Gastroesophageal sphincter (tissue), 4 donors: Measurements from ENCODE around the gene BARD1. TPM values are rescaled to one million over a fixed set of nuclear protein-coding genes. Genes with fewer than 3 reads are reported as not detected.
"Not testable (repeated sequence)": the region's sequence is repeated elsewhere in the genome, so short reads cannot be mapped to it uniquely, and the experiment has no call there.

Experiments
- ATAC-seq: fragments of 150-250 bp; one replicate; pipeline ENCODE4 v1.9.1; 2016; ENCODE audit warnings: mild to moderate bottlenecking, moderate library complexity
- H3K27ac ChIP-seq, 4 donors: fragments of 200-600 bp; sonication (generic) in 3 of 4; 1 replicate in 3 of 4; 2 replicates in 1 of 4; pipeline ENCODE4 v1.5.1; 2016 to 2019
- H3K27me3 ChIP-seq: fragments of 200-600 bp; sonication (generic); one replicate; pipeline ENCODE4 v1.5.1; 2019
- H3K36me3 ChIP-seq, 2 donors: fragments of 200-600 bp; sonication (generic); one replicate each; pipeline ENCODE4 v1.5.1; 2019; ENCODE audit warnings: control low read depth in 1 of 2
- H3K4me1 ChIP-seq, 3 donors: fragments of 200-600 bp; sonication (generic); 1 replicate in 2 of 3; 2 replicates in 1 of 3; pipeline ENCODE4 v1.5.1; 2016 to 2019; ENCODE audit warnings: control low read depth in 2 of 3
- H3K4me3 ChIP-seq, 2 donors: fragments of 200-600 bp; sonication (generic); one replicate each; pipeline ENCODE4 v1.5.1; 2019; ENCODE audit warnings: mild to moderate bottlenecking in 1 of 2, moderate library complexity in 1 of 2
- H3K9me3 ChIP-seq, 3 donors: fragments of 200-600 bp; sonication (generic); one replicate each; pipeline ENCODE4 v1.5.1; 2017 to 2019; ENCODE audit warnings: control low read depth in 2 of 3
- CTCF ChIP-seq, 4 experiments: fragments of 200-600 bp in 2 of 4; fragments of 450-650 bp in 2 of 4; sonication (generic) in 1 of 4; IDR thresholded peaks; one replicate each; pipeline ENCODE4 v1.5.1; 2017 to 2019; ENCODE audit warnings: antibody characterized with exemption in 4 of 4, mild to moderate bottlenecking in 2 of 4, moderate library complexity in 2 of 4
- EP300 ChIP-seq: sonication (generic); formaldehyde crosslinking; IDR thresholded peaks from one replicate; pipeline ENCODE4 v1.6.1; 2017; ENCODE audit warnings: antibody characterized with exemption, mild to moderate bottlenecking
- POLR2A ChIP-seq, 2 donors: fragments of 450-650 bp; IDR thresholded peaks; one replicate each; pipeline ENCODE4 v1.6.1; 2017; ENCODE audit warnings: antibody characterized with exemption in 2 of 2, mild to moderate bottlenecking in 2 of 2, moderate library complexity in 1 of 2
- POLR2AphosphoS5 ChIP-seq: sonication (generic); formaldehyde crosslinking; IDR thresholded peaks from one replicate; pipeline ENCODE4 v1.6.1; 2017; ENCODE audit warnings: antibody characterized with exemption
- WGBS, 2 donors: methylation state at CpG; one replicate each; pipeline ENCODE4 v1.1.5; 2018; ENCODE audit warnings: low coverage in 1 of 2; 5-methylcytosine and 5-hydroxymethylcytosine counted together
- total RNA-seq, 4 donors: library from RNA; depleted of rRNA; stranded (reverse); fragments of >200 nt; gene quantifications; one replicate each; pipeline ENCODE4 v1.1.0, GENCODE V29; 2016

BARD1 gene
- total RNA-seq, 4 donors from 2014 or later = 13.9 to 52.9 (median 20.1) TPM

- H3K4me3 ChIP-seq = no peak overlapping the region
- TF ChIP-seq POLR2A (IDR thresholded peaks at IDR 0.05) (no peak), EP300 (no peak), CTCF (IDR thresholded peaks at IDR 0.05) (no peak), POLR2AphosphoS5 (no peak)
- no peaks in the 10 kb centered on the region for H3K9me3 ChIP-seq
- no peaks in the 10 kb centered on the region for H3K27me3 ChIP-seq
- H3K4me1 ChIP-seq = no peaks in the 10 kb centered on the region
- H3K36me3 ChIP-seq = peaks cover 0 to 6% of the 10 kb centered on the region in 2 donors
- WGBS, 2 donors = 80 to 84% methylated on average over 1 of the region's 1 CpG
- no peak overlapping the region for H3K27ac ChIP-seq
- ATAC-seq = no peak
Observed at GRCh38 chr2:214796911-214797310, 12.6 kb downstream of the BARD1 start.

- ATAC-seq, H3K4me1 ChIP-seq, H3K4me3 ChIP-seq, H3K27ac ChIP-seq, H3K27me3 ChIP-seq: not testable (repeated sequence)
- Histone ChIP-seq H3K36me3 (peaks cover 0 to 42% of the 10 kb centered on the region in 2 donors), H3K9me3 (peaks cover 0 to 19% (median 0%) of the 10 kb centered on the region in 3 donors)
- WGBS, 2 donors = 100% methylated on average over 1 of the region's 1 CpG
Observed at GRCh38 chr2:214783181-214783580, 26.3 kb downstream of the BARD1 start.

GRCh38 chr2:214782671-214783070 lies 26.8 kb downstream of the BARD1 start:
- Histone ChIP-seq H3K27ac (no peak overlapping the region), H3K4me3 (no peak overlapping the region), H3K27me3 (no peaks in the 10 kb centered on the region), H3K4me1 (no peaks in the 10 kb centered on the region), H3K9me3 (peaks cover 0 to 19% (median 0%) of the 10 kb centered on the region in 3 donors), H3K36me3 (peaks cover 0 to 46% of the 10 kb centered on the region in 2 donors)
- WGBS, 2 donors = 79% methylated on average over 1 of the region's 1 CpG; no CpG with 5 or more reads in 1 of the 2 donors
- ATAC-seq = no peak
- TF ChIP-seq EP300 = no peak
- no peak for TF ChIP-seq POLR2AphosphoS5
- no peak for TF ChIP-seq POLR2A (IDR thresholded peaks at IDR 0.05)
- no peak for TF ChIP-seq CTCF (IDR thresholded peaks at IDR 0.05)

- Histone ChIP-seq H3K27me3 (no peaks in the 10 kb centered on the region), H3K9me3 (peaks cover 0 to 19% (median 0%) of the 10 kb centered on the region in 3 donors), H3K36me3 (peaks cover 0 to 59% of the 10 kb centered on the region in 2 donors), H3K4me1 (no peaks in the 10 kb centered on the region), H3K4me3 (no peak overlapping the region), H3K27ac (no peak overlapping the region)
- no peak for TF ChIP-seq POLR2AphosphoS5
- TF ChIP-seq EP300 = no peak
- no peak for TF ChIP-seq POLR2A (IDR thresholded peaks at IDR 0.05)
- no peak for TF ChIP-seq CTCF (IDR thresholded peaks at IDR 0.05)
- ATAC-seq = no peak
- WGBS, 2 donors = 80 to 88% methylated on average over 2 of the region's 2 CpGs
Observed at GRCh38 chr2:214781226-214781625, 28.3 kb downstream of the BARD1 start.

GRCh38 chr2:214775971-214776370 lies 33.5 kb downstream of the BARD1 start:
- Histone ChIP-seq H3K4me3 (no peak overlapping the region), H3K27me3 (no peaks in the 10 kb centered on the region), H3K27ac (no peak overlapping the region), H3K36me3 (peaks cover 0 to 61% of the 10 kb centered on the region in 2 donors), H3K4me1 (no peaks in the 10 kb centered on the region), H3K9me3 (peaks cover 0 to 3% (median 0%) of the 10 kb centered on the region in 3 donors)
- no peak for ATAC-seq
- no peak for TF ChIP-seq POLR2A (IDR thresholded peaks at IDR 0.05)
- TF ChIP-seq POLR2AphosphoS5 = no peak
- TF ChIP-seq EP300 = no peak
- TF ChIP-seq CTCF (IDR thresholded peaks at IDR 0.05) = no peak
